AG08395 (cell line): ENCODE measurements around the gene PTPRR.

Source experiments
- DNase-seq: peaks from one replicate; pipeline ENCODE4 v3.0.0; 2012; ENCODE audit warnings: mixed read lengths, low spot score

PTPRR gene

DNA sequence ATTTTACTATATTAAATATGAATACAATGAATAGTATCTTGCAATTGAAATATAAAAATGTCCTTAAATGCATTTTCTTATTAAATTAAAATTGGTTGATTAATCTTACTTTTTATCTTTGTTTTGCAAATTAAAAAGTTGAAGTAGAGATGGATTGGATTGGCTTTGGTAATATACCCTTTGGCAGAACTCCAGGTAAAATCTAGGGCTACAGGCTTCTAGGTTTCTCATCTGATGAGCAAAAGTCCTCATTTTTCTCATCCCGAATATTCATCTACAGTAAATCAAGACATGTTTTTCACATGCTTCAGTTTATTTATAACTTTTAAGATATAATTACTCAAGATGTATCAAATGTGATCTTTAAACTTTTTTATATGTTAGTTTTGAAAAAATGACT is 2.2 kb downstream of the PTPRR start:
- DNase-seq = no peak

GRCh38 chr12:70910666-70911065 is 9.9 kb downstream of the PTPRR start:
- DNase-seq = no peak

DNA sequence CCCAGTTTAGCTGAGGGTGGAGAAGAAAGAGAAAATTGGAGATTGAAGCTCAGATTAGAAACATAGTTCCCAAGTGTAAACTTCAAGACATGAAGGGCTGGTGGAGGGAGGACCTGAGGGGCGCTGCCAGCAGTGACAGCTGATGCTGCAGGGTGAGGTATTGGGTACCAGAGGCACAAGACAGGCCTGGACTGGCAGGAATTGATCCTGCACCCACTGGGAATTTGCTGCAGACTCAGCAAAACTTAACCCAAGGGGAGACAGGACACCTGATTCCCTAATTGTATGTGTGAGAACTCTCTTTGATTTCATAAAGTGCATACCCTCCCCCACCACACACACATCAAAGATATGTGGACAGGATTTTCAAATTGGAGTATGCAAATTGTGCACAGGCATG is 11.6 kb downstream of the PTPRR start:
- DNase-seq = no peak

GRCh38 chr12:70907412-70907811 is 13.1 kb downstream of the PTPRR start:
- DNase-seq = no peak

GRCh38 chr12:70895956-70896355 is 24.6 kb downstream of the PTPRR start:
- DNase-seq = no peak

DNA sequence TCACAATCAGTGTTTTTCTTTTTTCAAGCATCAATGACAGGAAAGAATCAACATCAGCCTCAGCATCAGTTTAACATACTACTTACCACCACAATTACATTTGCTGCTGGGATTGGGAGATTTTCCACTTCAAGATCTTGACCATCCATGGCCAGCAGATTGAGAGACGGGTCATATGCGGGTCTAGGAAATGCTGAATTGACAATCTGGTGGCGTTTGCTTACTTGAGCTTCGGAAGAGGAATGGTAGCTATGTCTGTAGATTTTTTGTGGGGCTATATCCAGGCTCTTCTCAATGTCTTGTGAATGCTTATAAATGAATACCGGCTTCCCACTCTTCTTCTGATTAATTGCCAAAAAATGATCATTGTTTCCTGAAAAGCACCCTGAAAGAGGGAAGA is 27.9 kb downstream of the PTPRR start:
- DNase-seq = no peak

DNA sequence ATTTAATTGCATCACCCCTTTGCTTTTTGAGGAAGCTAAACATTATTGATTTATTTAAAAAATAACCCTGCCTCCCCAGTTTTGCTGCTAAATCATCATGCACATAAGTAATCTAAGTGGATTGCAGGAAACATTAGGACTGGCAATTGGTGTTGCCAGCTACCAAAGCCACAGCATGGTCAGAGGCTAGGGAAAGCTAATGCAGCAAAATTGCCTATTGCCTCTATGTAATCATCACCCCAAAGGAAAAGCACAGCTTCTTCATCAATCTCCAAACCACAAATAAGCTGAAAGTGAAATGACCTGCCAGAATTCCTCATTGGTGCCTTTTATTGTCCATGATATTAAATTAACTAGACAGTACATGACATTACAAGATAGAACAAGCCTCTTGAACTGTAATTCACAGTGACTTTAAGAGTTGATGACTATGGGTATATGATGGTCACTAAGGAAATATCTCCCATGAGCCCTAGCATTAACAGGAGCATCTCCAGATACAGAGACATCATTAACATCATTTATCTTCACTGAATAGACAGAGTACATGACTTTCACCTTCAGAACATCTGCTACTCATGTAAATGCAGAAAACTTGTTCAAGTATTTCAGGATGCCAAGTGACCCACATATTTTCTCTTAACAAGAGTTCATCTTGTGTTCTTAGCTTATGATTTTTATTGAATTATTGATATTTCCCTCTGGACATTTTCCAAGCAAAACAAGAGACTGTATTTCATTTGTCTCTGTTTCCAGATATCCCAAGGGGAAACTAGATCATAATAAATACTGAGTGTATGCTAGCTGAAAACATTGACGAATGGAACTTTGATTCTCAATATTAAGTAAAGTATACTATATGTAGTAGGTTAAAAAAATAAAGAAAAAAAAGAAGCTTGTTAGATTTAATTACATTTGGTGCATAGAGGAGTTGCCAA is 29.4 kb downstream of the PTPRR start:
- no peak for DNase-seq

DNA sequence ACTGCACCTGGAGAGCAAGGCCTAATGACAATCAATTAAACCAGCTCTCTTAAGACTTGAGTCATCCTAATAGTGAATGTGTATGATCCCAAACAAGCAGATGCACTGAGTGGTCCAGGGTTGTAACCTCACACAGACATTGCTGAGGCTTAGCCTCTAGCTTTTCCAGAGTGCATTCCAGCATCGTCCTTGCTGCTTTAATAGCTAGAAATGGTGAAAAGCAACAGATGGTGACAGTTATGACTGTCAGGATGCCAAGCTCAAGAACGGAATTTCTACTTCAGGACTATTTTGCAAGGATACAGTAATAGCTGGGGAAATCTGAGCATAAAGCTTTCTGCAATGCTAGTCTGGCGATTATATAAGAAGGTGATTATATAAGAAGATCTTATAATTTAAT is 34.6 kb downstream of the PTPRR start:
- DNase-seq = no peak

GRCh38 chr12:70883855-70884254 is 36.7 kb downstream of the PTPRR start:
- no peak for DNase-seq

- DNase-seq = no peak
These were observed 39.8 kb downstream of the PTPRR start for GRCh38 chr12:70880744-70881143.

DNA sequence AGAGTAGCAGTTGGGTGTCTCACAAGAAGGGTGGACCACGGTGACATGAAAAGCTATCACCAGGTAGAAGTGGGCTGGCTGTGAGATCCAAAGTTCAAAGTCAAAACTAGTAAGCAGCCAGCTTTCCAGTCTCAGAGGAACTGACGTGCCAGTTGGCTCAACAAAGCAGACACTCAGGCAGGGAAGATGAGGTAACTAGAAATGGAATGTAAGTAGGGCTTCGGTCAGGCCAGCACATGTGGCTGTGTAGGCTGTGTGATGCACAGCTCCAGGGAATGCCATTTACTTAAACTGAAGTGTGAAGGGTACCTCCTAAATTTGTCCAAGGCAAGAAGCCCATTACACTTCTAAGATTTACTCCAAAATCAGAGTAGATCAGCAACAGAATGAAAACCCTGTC is 43.6 kb downstream of the PTPRR start:
- DNase-seq = peak; percentile 54

GRCh38 chr12:70875628-70876027 is 44.9 kb downstream of the PTPRR start:
- DNase-seq = no peak

GRCh38 chr12:70854881-70855568 is 65.5 kb downstream of the PTPRR start:
- no peak for DNase-seq

DNA sequence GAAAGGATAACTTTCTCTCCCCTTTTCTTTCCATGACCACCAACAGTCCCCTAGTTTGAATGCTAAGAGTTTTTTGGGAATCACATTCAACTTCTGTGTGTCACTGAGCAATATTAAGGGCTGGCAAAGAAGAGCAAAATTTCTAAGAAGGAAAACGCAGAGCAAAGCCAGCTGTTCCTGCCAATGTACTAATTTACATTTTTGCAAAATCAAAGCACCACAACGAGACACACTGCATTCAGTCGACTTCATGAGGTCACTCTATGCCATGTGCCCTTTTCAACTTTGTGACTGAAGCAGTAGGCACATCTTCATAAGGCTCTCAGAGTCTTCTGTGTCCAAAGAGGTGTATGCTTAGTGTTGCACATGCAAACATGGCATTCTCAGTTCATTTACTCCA is 66.4 kb downstream of the PTPRR start:
- DNase-seq = no peak

GRCh38 chr12:70853326-70853725 is 67.2 kb downstream of the PTPRR start:
- peak; percentile 65 for DNase-seq

GRCh38 chr12:70852416-70853150 is 68.0 kb downstream of the PTPRR start:
- no peak for DNase-seq

DNA sequence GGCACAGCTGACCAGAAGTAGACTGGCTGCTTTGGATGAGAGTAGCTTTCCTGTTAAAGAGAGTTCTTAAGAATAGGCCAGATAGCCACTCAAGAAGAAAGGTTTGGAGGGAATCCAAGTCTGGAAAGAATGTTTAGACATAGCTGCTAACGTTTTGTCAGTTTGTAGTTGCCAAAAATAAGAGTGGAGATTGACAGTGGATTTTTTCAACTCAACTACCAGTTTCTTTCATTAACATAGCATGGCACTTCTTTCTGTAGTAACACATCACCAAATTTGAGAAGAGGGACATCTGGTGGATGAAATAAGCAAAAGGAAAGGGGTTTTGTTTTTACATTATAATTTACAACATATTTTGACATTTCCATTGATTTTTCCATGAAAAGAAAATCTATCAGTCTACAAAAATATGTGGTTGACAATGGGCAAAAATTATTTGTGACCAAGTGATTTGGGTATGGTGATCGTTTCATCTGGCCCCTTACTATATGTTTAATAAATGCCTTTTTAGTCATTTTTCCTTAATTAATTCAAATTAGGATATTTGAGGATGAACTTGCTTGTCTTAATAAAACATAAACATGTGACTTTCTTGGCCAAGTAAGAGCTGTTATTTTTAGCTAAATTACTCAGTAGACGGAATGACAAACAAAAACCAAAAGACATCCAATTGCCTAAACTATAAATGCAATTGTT is 71.1 kb downstream of the PTPRR start:
- peak; percentile 38 for DNase-seq

- DNase-seq = no peak
These were observed 72.7 kb downstream of the PTPRR start for GRCh38 chr12:70847871-70848270.

DNA sequence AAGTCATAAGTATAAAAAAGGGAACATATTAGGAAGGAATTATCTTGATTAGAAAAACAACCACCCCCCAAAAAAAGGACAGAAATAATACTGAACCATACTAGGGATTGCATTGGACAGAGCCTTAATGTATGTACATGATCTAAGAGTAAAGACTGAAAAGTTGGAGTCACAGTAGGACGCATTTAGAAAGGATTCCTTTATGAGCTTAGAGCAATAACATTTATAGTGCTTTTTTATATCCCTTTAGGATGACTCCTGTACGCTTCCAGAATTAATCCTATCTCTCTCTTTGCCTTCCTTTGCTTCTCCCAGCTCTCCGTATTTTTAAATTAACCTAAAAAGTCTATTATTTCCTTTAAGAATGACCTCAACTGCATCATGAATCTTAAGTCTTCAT is 75.3 kb downstream of the PTPRR start:
- DNase-seq = no peak

GRCh38 chr12:70843363-70843762 is 77.2 kb downstream of the PTPRR start:
- DNase-seq = no peak

DNA sequence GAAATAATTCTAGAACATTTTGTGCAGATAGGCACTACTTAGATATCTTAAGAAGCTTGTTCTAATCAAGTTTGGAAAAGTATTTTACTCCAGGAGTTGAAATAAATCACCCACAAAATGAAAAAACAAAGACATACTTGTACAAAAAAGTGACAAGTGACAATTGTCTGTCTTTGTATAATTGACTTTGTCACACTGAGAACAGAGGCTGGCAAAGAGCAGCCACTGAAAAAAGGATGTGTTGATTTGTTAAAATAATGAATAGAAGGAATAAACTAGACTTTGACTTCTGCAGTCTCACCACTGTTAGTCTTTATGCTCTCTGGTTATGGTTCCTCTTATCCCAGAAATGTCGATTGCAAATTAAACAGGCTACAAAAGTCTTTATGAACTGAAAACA is 77.6 kb downstream of the PTPRR start:
- DNase-seq = no peak

DNA sequence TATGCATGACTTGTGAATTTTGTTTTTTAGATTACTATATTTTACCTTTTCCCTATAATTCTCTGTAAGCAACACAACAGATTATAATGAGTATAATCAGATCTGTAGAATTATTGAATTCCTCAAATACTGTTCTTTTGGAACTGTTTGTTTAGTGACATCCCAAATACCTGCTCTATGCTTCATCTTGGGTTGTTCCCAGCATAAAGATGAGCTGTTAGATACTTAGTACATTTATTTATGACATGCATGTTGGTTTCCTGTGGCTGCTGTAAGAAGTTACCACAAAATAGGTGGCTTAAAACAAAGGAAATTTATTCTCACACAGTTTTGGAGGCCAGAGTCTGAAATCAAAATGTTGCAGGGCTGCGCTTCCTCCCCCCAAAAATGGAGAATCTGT is 78.4 kb downstream of the PTPRR start:
- DNase-seq = no peak
